Fibroblast of villous mesenchyme (primary cell): Measurements from ENCODE around the gene QRFPR. TPM values are rescaled to one million over a fixed set of nuclear protein-coding genes. Genes with fewer than 3 reads are reported as not detected.
A peak's percentile ranks its signal among the peaks of the same experiment; 100 is the strongest.
"Not testable (repeated sequence)": the region's sequence is repeated elsewhere in the genome, so short reads cannot be mapped to it uniquely, and the experiment has no call there.

Experiments
- DNase-seq: peaks from one replicate; pipeline ENCODE4 v3.0.0-alpha.2; 2010; ENCODE audit warnings: low read depth
- H3K4me3 ChIP-seq: 2 replicates; pipeline ENCODE4 v1.5.1; 2011; ENCODE audit warnings: low read depth, mild to moderate bottlenecking, low read length
- total RNA-seq: library from RNA; depleted of rRNA; stranded (reverse); fragments of >200 nt; gene quantifications from 2 replicates; pipeline ENCODE4 v1.2.3, GENCODE V29; 2012
- TF ChIP-seq, protein P1 (sequence below): IDR thresholded peaks from 2 replicates; pipeline ENCODE4 v1.5.1; 2012; ENCODE audit warnings: low read depth, mild to moderate bottlenecking, low read length; ENCODE audit not compliant: insufficient read depth

Gene QRFPR
- total RNA-seq, 1 donor, result not detected

DNA sequence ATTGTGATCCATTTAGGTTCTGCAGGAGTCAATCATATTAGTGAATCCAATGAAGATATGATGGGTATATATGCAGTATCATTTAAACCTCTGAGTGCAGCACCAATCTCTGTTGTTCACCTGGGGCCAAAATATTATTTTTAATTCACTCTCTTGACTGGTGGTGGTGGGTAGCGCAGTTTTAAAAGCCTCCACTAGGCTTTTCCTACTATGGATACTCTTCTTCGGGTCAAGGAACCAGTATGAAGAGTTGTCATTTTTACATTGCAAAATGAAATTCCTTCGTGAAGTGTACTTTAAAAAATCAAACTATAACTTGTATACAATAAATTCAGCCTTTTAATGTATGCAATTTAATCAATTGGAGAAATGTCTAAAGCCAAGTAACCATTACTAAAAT is 56.5 kb downstream of the QRFPR start:
- DNase-seq, result no peak
- TF ChIP-seq, protein P1, sequence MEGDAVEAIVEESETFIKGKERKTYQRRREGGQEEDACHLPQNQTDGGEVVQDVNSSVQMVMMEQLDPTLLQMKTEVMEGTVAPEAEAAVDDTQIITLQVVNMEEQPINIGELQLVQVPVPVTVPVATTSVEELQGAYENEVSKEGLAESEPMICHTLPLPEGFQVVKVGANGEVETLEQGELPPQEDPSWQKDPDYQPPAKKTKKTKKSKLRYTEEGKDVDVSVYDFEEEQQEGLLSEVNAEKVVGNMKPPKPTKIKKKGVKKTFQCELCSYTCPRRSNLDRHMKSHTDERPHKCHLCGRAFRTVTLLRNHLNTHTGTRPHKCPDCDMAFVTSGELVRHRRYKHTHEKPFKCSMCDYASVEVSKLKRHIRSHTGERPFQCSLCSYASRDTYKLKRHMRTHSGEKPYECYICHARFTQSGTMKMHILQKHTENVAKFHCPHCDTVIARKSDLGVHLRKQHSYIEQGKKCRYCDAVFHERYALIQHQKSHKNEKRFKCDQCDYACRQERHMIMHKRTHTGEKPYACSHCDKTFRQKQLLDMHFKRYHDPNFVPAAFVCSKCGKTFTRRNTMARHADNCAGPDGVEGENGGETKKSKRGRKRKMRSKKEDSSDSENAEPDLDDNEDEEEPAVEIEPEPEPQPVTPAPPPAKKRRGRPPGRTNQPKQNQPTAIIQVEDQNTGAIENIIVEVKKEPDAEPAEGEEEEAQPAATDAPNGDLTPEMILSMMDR, result no peak

DNA sequence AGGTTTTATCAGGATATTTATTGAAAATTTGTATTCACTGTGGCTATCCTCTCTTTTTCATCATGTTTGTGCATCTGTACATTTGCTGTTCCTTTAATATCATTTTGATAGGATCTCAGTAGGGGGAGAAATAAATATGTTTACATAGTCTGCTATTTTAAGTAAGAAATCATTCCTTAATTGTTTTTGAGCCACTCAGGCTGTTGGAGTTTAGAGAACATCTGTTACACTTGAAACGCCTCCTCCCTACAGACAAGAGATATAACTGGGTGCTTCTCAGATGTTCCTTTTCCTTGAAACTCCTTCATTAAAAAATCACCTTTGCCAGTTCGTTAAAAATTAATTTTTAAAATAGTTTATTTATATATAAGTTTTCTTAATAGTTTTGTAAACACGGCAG is 59.4 kb downstream of the QRFPR start:
- no peak for DNase-seq
- no peak overlapping the region for H3K4me3 ChIP-seq
- TF ChIP-seq, protein P1, result no peak

More for the DNA sequence above, 56.5 kb downstream of the QRFPR start:
- no peak overlapping the region for H3K4me3 ChIP-seq

DNA sequence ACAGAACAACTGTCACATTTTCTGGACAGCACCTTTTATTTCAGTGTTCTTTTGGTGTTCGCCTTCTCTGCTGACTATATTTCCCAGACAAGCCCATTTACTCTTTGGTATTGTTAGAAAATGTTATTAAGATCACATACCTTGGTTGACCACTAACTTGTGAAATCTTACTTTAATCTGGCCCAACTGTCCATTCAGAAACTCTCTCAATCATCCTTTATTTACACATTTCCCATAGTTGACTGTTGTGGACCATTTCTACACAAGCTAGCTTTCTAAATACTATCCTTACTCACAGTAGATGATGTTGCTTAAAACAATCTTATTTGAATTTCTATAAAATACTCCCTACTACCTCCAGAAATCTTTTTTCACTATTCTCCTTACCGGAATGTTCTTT is 64.7 kb downstream of the QRFPR start:
- TF ChIP-seq, protein P1, result no peak
- no peak overlapping the region for H3K4me3 ChIP-seq
- DNase-seq, result no peak

DNA sequence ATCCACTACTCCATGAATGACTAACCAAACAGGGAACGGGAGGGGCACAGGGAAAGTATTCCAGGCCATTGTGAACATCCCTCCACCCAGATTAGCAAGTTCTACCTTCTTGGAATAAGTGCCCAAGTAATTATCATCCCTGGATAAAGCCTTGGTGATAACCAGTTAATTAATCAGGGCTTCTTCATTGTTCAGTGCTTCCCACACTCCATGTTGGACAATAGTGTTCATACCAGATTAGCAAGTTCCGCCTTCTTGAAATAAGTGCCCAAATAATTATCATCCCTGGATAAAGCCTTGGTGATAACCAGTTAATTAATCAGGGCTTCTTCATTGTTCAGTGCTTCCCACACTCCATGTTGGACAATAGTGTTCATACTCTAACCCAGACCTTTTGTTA is 67.4 kb downstream of the QRFPR start:
- H3K4me3 ChIP-seq, DNase-seq: not testable (repeated sequence)

DNA sequence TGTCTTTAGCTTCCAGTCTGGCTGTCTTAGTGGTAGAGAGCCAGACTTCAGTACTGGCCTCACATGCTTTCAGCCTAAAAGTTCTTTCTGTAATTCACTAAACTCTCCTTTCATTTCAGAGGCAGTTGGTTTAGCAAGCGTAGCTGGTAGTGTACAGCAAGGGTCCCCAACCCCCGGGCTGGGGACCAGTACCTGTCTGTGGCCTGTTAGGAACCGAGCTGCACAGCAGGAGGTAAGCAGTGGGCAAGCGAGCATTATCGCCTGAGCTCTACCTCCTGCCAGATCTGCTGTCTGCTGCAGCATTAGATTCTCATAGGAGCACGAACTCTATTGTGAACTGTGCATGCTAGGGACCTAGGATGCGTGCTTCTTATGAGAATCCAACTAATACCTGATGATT is 72.0 kb downstream of the QRFPR start:
- TF ChIP-seq, protein P1, result no peak
- DNase-seq, result no peak
- no peak overlapping the region for H3K4me3 ChIP-seq

DNA sequence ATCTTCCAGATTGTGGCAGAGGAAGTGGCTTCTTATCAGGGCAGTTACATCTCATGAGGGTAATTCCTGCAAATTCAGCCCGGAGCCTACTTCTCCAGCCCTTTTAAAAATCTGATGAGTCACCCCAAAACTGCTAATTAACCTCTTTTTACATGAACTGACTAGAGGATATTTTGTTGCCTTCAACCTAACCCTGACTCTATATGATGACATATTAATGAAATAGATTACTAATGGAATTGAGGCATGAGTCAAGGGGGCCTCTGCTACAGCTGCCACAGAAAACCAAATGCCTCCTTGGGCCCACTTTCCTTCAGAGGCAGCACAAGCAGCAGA is 72.5 kb downstream of the QRFPR start:
- peak; percentile 3 for DNase-seq
- TF ChIP-seq, protein P1, result no peak
- H3K4me3 ChIP-seq, result no peak overlapping the region

DNA sequence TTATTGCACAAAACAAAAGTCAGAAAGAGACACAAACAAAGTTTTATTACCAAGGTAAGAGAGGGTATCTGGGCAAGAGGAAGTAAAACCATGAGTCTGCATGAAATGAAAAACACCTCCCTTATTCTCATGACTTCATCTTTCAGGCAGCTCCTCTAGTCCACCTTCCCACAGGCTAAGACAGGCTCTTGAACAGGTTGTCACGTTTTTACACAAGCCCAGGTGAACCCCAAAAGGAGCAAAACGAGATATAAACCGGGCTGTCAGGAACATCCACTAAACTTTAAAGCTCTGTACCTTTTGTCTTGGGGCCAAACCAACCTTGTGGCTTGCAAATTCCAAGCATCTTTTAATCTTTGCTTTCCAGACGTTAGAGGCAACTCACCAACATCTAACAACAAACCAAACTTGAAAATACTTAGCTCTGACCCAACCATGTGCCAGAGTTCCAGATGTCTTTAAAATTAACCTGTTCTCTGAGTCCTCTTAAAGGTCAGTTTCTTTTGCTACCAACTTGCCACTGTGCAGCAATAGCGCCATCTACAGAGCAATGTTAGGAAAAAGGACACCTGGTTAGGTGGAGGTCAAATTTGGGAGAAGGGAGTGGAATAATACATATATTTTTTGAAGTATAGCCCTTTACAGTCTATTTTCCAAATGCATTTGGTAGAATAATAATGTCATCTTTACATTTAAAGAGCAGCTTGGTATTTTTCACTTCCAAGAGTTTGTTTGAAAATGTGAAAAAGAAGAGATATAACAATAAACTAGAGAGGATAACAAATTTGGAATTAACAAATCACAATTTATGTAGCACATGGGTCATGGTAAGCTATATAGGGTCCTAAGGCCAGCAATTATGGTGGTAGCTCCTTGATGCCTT is 73.1 kb downstream of the QRFPR start:
- DNase-seq, result peak; percentile 69
- TF ChIP-seq, protein P1, result peak; percentile 89
- no peak overlapping the region for H3K4me3 ChIP-seq
